GM12874 (cell line): ENCODE results near the gene CCDC178.

Experiments
- CTCF ChIP-seq: IDR thresholded peaks from 2 replicates; pipeline ENCODE4 v1.5.1; 2011; ENCODE audit warnings: low read depth, mild to moderate bottlenecking, control low read depth, low read length, moderate library complexity; ENCODE audit not compliant: insufficient read depth

The CCDC178 gene

GRCh38 chr18:33466822-33467221, 26.3 kb upstream of the CCDC178 start:
- no peak for TF ChIP-seq CTCF

DNA sequence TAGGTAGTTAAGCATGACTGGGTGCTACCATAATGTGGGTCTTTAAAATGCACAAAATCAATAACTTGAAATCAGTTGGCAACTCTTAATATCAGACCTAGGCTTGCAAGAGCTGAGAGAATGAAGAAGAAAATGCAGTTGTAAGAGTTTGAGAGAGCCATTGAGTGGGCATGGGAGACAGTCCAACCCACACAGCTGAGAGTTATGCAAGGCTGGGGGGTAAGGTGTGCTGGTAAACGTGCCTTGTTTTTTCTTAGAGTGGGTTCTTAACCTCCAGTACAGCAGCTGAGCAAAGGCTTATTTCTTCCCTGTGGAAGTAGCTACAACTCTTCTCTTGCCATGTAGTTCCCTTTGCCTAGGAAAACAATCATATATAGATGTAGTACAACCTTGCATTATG, 20.2 kb upstream of the CCDC178 start:
- TF ChIP-seq CTCF: no peak

DNA sequence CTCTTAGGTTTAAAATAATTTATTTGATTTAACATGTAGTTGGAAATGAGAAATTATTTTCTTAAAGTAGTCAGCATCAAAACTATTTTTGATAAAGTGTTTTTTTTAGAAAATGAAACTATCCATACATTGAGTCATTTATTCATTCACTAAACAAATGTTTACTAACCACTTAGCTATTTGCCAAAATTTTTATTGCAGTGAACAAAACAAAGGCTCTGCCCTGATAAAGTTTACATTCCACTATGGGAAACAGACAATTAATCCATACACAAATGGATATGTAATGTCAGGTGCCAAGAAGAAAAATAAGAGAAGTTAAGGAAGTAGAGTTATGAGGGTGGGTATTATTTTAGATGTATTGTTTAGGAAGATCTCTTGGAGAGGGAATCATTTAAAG, 19.1 kb upstream of the CCDC178 start:
- no peak for TF ChIP-seq CTCF

- no peak for TF ChIP-seq CTCF
Measured at GRCh38 chr18:33446604-33447003, 6.1 kb upstream of the CCDC178 start.

DNA sequence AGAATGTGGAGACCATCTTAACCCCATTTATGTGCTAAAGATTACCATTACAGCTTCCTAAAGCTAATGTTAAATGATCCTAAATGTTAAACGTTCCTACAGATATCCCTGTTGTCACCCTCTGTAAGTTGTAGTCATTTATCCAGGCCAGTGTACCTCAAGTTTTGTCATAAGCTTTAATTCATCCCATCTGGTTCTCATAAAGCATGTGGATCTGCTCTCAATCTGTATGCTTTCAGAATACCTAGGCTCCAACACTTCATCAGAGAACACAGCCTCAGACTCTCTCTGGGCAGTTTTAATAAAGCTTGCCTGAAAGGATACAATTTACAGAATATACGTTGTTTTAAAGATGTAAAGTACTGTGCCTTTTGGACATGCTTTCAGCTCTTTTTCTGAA, 4.2 kb upstream of the CCDC178 start:
- TF ChIP-seq CTCF: no peak

GRCh38 chr18:33432857-33433256, 7.7 kb downstream of the CCDC178 start:
- TF ChIP-seq CTCF: no peak

DNA sequence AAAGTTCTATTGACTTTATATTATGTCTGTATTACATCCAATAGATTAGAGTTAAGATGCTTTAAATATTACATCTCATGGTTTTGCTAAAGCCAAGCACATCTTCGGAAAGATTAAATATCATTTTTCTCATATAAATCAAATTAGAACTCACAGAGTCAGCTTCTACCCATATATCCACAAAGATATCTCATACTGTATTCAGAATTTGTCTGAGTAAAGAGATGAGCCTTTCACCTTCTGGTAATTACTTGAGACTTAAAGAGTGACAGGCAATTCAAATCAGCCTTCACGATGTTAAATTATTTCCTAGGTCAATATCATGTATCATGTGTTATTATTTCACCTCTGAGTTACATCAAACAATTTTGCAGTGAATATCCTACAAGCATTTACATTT, 13.0 kb downstream of the CCDC178 start:
- TF ChIP-seq CTCF: no peak
